HG03139 (cell line): ENCODE measurements around the gene PRSS22.
A peak's percentile ranks its signal among the peaks of the same experiment; 100 is the strongest.

ENCODE experiments used
- ATAC-seq: cut with Tn5 transposase; IDR thresholded peaks from one replicate; pipeline ENCODE4 v1.9.1; 2021; ENCODE audit not compliant: unreplicated experiment

The PRSS22 gene

DNA sequence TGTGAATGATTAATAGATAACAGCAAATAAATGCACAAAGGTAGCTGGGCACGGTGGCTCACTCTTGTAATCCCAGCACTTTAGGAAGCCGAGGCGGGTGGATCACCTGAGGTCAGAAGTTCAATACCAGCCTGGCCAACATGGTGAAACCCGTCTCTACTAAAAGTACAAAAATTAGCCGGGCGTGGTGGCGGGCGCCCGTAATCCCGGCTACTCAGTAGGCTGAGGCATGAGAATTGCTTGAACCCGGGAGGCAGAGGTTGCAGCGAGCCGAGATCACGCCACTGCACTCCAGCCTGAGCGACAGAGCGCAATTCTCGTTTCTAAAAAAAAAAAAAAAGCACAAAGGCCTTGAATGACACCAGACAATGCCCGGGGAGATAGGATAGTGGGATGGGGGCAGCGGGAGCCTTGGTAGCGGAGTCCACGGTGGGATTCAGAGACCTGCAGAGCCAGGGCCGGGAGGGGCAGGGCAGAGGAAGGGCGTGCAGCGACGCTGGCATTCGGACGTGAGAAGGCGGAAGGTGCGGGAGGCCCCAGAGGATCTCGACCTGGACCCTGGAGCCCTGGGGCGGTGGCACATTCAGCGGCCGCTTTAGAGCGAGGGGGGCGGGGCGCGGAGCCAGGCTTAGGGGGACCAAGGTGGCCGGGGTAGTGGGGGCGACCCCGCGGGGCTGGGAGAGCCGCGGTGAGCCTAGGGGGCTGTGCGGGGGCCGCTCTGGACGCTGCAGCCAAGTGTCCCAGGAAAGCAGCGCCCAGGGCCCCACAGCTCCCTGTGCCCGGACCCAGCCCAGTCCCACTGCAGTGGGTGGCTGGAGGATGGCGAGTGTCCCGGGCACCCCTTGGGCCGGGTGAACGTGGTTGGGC is 24.0 kb upstream of the PRSS22 start:
- ATAC-seq, result peak; percentile 15

DNA sequence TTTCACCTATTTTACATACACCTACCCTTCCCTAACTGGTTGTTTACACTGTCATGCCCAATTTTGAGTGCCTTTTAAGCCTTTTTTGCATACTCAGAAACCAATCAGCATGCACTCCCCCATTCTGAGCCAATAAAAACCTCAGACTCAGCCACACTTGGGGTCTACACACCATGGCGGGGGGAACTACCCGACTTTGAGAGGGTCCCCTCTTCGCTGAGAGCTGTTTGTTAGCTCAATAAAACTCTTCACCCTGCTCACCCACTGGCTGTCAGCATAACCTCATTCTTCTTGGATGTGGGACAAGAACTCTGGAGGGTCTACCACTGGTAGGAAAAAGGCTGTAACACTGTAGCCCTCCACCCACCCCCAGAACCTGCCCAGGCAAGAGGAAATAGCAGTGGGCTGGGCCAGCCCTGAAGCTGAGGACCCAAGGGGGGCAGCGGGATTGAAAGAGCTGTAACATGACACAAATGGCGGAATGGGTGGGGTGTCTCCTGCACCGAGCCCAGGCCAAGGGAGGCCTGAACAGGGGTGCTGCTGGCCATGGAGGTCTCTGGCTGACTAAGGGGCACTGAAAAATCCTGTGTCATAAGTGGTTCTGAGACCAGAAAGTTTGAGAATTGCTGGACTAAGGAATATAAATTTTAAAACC is 22.0 kb upstream of the PRSS22 start:
- no peak for ATAC-seq

DNA sequence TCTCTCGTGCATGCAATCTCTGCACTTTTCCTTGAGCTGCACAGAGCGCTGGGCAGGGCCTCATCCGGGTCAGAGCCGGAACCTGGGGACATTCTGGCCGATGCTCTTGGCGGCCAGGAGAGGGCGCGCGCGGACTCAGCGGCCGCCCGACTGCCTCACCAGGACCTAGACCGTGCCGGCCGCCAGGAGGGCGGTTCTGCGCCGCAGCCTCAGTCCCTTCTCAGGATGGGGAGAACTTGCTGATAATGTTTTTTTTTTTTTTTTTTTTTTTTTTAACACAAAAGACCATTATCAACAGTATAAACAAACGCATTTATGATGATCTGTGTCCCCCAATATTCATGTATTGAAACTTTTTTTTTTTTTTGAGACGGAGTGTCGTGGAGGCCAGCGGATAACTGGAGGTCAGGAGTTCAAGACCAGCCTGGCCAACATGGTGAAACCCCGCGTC is 17.0 kb upstream of the PRSS22 start:
- ATAC-seq, result no peak

DNA sequence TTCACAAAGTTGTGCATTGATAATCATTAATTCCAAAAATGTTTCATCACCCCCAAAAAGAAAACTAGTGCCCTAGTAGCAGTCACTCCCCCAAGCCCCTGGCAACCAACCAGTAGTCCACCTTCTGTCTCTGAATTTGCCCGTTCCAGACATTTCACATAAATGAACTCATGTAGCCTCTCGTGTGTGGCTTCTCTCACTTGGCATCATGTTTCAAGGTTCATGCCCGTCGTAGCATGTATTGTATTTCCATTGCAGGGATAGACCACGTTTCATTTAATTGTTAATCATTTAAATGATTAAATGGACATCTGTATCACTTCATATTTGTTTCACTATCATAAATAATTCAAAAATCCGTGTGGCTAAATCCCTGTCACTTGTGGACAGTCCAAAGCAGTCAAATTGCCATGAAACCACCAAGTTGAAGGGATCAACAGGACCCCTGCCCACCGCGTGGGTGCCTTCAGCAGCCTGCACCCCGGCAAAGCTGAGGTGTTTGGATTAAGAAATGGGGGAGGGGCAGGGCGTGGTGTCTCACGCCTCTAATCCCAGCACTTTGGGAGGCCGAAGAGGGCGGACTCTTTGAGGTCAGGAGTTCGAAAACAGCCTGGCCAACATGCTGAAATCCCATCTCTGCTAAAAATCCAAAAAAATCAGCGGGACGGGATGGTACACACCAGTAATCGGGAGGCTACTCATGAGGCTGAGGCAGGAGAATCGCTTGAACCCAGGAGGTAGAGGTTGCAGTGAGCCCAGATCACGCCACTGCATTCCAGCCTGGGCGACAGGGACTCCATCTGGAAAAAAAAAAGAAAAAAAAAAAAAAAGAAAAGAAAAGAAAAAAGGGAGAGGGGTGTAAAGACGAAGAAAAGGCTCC is 16.3 kb upstream of the PRSS22 start:
- no peak for ATAC-seq

DNA sequence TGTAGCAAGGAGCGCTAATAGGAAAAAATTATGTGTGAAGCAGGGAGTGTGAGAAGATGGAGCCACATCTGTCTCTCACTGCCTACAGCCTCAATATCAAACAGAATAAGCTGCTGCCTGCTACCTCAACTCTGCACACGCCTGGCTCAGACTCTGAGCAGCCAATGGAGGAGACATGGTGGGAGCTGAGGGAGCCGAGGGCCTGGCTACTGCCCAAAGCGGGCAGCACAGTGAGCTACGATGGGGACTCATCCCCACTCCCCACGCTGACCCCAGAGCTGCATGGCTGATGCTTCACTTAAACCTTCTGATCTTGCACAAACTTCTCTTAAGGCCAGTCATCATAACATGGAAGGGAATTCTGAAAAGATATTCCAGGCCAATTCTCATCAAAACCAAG is 14.0 kb upstream of the PRSS22 start:
- ATAC-seq, result no peak

DNA sequence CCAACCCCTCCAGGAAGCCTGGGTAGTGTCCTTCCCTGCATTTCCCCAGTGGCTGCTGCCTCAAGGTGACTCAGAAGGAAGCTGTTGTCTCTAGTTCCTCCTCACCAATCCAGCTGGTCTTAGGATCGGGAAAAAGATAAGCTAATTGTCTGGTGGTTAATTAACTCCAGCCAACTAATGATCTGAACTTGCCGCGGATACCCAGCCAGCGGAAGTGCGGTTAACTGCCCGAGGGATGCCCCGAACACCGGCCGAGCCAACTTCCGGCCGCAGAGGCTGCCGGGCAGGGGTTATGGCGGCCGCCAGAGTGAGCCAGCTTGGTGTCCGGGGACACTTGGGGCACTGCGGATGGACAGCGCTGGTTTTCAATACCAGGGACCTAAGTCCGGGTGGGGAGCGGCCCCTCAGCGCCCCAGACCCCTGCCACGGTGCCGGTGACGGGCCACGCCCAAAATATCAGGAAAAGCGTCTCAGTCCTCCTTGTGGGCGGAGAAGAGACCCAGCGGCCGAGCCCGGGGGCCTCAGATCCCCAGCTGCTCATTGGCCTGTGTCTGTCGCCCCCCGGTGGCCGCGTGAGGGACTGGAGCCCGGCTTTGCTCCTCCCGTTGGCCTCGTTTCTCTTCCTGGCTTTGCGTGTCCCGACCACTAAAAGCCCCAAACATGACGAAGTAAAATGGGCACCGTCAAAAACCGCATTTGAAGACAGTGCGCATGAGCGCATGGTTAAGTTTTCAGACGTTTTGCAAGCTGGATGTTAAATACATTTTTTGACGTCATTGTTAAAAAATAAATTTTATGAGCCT is 10.2 kb upstream of the PRSS22 start:
- ATAC-seq, result peak; percentile 78

DNA sequence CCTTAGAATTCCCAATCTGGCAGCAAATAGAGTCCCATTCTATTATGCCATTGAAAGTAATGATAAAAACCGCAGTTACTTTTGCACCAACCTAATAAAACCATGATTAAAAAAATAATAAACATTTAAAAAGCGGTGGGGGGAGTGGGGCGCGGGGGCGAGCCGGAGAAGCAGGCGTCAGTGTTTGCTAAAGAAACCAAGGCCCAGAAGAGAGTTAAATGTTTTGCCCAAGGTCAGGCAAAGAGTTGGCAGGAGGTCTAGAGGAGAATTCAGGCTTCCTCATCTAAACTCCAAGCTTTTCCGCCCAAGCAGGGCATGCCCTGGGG is 9.7 kb upstream of the PRSS22 start:
- no peak for ATAC-seq

DNA sequence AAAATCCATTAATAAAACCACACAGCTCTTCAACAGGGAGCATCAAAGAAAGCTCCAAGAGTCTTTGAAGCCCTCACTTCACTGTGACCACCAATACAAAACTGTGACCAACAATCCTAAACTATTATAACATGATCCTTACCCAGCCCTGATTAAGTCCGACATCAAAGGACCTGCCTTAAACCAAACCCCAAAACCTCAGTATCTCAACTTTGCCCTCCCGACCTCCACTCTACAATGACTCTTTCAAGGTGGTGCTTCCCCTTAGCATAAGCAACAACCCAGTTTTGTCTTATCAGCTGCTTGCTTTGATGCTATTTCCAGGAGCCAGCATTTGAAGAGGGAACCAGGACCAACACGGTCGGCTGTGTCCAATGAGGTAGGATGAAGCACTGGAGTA is 8.5 kb upstream of the PRSS22 start:
- ATAC-seq, result no peak

DNA sequence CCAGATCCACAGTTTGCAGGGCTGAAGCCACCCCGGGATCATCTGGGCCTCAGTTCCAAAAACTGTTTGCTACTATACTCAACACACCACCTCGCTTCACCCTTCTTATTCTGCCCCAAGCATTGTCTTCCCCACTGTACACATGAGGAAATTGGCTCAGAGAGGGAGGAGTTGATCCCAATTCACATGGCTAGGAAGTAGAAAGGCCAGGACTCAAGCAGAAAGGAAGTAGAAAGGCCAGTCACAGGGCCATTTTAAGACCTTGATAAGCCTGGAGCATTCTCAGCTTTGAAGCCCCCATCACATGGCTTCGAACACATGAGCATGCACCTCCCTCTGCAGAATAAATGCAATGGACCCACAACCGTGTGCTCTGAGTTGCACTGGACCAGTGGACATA is 7.7 kb upstream of the PRSS22 start:
- ATAC-seq, result no peak

DNA sequence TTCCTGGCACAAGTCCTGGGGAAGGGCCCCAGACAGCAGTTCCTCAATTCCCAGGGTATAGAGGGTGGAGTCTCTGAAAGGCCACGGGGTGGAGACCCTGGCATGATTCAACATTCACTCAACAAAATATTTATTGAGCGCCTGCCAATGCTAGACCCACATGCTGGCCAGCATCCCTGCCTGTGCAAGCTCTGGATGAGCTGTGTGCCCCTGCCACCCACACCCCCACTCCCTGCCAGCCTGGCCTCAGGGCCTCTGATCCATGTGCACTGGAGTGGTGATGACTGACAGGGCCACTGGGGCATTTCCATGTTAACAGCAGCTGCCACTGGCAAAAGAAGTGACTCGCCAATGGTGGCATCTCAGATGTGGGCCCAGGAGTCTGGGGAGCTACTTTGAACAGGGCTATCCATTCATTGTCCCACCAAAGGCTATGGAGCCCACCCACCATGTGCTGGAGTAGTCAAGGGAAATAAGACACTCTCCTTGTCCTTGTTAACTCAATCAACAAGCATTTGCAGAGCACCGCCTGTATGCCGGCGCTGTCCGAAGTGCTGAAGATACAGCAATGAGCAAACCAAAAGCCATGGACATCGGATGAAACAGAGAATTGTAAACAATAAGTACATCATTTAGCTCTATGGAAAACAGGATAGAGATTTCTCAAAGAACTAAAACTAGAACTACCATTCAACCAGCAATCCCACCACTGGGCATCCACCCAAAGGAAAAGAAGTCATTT is 3.0 kb upstream of the PRSS22 start:
- ATAC-seq, result no peak

DNA sequence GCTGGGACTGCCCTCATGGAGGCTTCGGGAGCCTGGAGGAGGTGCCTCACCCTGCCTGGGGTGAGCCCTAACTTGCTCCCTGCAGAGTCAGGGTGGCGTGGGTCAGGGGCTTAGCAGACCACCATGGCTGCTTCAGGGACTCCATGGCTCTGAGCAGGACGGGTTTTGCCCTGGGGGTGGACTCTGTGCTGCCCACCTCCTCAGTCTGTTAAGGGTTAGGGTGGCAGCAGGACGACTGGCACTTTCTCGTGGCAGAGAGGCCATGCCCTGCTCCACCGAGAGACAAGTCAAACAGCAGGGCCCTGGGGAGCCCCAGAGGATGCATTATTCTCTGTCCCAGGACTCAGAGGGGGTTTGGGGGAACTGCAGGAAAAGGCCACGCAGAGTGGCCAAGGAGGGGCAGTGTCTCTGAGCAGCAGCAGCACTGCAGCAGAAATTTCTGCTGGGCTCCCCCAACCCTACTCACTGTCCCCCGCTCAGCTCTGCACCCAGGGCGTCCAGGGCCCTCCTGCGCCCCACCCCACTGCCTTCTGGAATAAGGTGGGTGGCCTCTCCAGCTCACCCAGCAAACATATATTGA is 1.8 kb upstream of the PRSS22 start:
- ATAC-seq, result no peak

DNA sequence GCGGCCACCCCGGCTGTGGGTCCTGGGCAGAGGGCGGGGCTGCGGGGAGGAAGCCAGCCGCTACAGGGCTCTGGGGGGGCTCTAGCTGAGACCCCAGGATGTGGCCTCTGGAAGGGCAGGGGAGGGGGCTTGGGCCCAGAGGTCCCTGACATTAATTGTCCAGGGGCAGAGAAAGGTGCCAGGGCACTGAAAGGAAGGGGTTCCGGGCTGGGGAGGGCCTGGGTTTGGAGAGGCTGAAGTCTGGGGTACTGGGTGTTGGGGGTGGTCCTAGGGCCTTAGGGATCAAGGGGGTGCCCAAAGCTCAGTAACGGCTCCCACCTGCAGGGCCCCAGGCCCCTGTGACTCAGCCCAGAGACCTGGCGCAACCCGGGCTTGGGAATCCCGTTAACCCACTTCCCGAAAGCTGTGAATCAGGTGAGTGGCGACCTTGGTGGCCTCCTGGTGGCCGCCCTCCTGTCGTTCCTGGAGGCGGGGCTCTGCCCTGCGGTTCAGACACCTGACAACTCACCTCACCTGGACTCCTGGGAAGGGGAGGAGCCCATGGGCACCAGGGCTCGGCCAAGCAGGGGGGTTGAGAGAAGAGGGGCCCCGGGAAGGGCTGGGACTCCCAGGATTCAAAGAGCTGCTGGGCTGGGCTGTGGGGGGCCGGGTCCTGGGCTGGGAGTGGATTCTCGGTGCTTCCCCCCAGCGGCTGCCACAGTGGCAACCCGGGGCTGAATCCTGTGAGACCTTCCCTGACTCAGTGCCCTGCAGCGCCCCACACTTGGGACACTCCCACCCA is 465 bp upstream of the PRSS22 start:
- ATAC-seq, result no peak

DNA sequence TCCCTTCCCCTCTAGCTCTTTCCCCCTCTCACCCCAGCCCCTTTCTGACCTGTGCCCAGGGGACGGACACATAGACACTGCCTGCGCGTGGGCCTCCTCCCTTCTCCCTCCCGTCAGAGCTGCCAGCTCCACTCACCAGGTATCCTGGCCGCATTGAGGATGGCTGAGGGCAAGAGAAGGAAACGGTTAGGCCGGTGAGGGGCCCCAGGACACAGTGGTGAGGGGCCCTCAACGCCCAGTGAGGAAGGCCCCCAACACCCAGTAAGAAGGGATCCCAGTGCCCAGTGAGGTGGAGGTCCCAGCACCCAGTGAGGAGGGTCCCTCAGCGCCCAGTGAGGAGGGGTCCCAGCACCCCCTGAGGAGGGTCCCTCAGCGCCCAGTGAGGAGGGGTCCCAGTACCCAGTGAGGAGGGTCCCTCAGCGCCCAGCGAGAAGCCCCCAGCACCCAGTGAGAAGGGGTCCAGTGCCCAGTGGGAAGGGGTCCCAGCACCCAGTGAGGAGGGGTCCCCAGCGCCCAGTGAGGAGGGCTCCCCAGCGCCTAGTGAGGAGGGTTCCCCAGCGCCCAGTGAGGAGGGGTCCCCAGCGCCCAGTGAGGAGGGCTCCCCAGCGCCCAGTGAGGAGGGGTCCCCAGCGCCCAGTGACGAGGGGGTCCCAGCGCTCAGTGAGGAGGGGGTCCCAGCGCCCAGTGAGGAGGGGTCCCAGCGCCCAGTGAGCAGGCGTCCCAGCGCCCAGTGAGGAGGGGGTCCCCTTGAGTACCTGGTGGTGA is 1.1 kb downstream of the PRSS22 start:
- ATAC-seq, result no peak

DNA sequence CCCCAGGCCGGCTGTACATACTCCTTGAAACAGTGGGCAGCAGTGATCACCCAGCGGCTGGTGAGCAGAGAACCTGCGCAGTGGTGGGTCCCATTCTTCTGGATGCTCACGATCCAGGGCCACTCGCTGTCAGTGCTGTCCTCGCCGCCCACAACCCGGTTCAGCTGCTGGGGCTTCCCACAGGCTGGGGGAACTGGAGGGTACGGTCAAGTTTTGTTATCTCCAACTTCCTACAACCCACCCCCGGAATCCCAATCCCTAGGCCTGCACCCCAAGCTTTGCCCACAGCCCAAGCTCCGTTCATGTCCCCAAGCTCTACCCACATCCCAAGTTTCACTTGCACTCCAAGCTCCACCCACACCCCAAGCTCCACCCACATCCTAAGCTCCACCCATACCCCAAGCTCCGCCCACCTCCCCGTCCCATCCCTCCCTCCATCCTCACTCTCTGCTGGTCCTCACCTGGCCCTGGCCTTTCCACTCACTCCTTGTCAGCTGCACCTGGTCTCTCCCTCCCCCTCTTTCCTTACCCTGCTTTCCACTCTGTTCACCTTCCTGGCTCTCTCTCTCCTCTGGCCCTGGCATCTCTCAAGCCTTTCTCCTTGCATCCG is 1.8 kb downstream of the PRSS22 start:
- no peak for ATAC-seq

DNA sequence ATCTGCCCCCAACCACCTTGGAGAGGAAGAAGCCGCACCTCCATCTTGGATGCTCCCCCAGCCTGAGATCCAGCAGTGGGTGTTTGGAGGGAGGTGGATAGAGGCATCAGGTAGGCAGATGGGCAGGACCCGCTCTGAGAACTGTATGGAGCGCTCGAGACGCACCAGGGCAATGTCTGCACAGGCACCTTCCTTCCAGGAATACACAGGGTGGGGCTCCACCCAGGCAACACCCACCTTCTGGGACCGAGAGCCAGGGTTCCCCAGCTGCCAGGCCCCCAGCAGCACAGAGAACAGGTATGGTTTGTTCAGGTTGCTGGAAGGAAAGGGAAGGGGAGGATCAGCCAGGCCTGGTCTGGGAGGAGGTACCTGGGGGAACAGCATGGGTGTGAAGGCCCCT is 2.4 kb downstream of the PRSS22 start:
- no peak for ATAC-seq

DNA sequence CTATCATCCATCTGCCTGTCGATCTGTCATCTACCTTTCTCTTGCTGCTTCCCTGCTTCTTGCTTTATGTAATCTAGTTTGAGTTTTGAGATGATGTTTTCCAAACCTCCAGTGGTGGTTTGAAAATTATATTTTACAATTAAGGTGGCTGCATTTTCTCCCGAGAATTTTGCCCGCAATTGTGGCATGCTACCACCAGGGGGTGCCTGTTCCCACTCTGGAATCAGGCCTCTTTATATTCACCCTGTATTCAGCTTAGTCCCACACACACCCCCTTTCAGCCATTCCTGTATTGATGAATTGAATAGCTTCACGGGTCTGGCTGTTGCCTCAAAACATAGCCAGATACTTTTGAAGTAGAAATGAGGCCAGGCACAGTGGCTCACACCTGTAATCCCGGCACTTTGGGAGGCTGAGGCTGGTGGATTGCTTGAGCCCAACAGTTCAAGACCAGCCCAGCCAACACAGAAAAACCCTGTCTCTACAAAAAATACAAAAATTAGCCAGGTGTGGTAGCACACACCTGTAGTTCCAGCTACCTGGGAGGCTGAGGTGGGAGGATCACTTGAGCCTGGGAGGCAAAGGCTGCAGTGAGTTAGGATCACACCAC is 3.2 kb downstream of the PRSS22 start:
- no peak for ATAC-seq

DNA sequence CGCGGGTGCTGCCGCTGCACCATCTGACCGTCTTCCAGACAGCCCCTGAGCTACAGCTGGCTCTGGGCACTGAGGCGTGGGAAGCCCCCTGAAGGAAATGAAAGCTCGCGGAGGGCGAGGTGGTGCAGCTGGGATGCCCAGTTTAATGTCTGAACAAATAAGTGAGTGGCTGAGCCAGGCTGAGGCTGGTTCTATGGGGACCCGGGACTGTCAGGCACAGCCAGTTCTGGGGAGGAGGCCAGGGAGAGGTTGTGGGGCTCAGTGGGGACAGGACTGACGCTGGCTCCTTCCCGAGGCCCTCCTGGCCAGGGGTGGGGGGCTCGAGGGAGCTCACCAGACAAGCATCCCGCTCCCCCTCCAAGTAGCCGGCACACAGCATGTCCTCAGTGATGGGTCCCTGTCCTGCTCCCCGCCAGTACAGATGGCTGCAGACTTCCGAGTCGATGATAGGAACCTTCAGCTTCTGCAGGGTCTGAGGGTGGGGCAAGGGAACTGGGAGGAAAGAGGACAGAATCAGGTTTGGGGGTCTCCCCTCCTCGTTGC is 4.4 kb downstream of the PRSS22 start:
- no peak for ATAC-seq
